HepG2 (cell line): ENCODE results near the gene LYST.

Source experiments
- ELF1 ChIP-seq: sonication (generic); formaldehyde crosslinking; IDR thresholded peaks from 2 replicates; pipeline ENCODE4 v1.4.0; 2020; ENCODE audit warnings: missing genetic modification reagents
- GABPA ChIP-seq, 2 experiments: IDR thresholded peaks; 2 replicates each; pipeline ENCODE4 v1.6.1; 2011 to 2016; ENCODE audit warnings: low read depth in 2 of 2, low read length in 1 of 2, missing biosample characterization in 1 of 2, missing genetic modification characterization in 1 of 2
- GABPB1 ChIP-seq: IDR thresholded peaks from 2 replicates; pipeline ENCODE4 v1.6.1; 2016; ENCODE audit warnings: mild to moderate bottlenecking, missing genetic modification reagents, moderate library complexity, missing compliant biosample characterization
- IKZF4 ChIP-seq: sonication (generic); formaldehyde crosslinking; IDR thresholded peaks from 2 replicates; pipeline ENCODE4 v1.5.1; 2020; ENCODE audit warnings: borderline replicate concordance, mild to moderate bottlenecking, low read depth, missing genetic modification reagents; ENCODE audit errors: not compliant biosample characterization
- MEIS1 ChIP-seq: sonication (generic); formaldehyde crosslinking; IDR thresholded peaks from 2 replicates; pipeline ENCODE4 v1.9.0; 2021; ENCODE audit warnings: mild to moderate bottlenecking, missing genetic modification reagents, moderate library complexity, borderline replicate concordance
- NR3C1 ChIP-seq: sonication (generic); formaldehyde crosslinking; IDR thresholded peaks from 2 replicates; pipeline ENCODE4 v1.4.0; 2020; ENCODE audit warnings: missing genetic modification reagents
- RAD51 ChIP-seq: fragments of 450-650 bp; IDR thresholded peaks from 2 replicates; pipeline ENCODE4 v1.6.1; 2016; ENCODE audit warnings: borderline replicate concordance
- TARDBP ChIP-seq: sonication (generic); formaldehyde crosslinking; IDR thresholded peaks from 2 replicates; pipeline ENCODE4 v1.8.0; 2022; ENCODE audit warnings: mild to moderate bottlenecking, missing genetic modification reagents
- TSC22D2 ChIP-seq: sonication (generic); formaldehyde crosslinking; IDR thresholded peaks from 2 replicates; pipeline ENCODE4 v1.5.1; 2020; ENCODE audit warnings: missing genetic modification reagents, mild to moderate bottlenecking, borderline replicate concordance
- ZSCAN12 ChIP-seq: sonication (generic); formaldehyde crosslinking; IDR thresholded peaks from 2 replicates; pipeline ENCODE4 v1.9.0; 2021; ENCODE audit warnings: mild to moderate bottlenecking, missing genetic modification reagents
- TF ChIP-seq, protein P1 (sequence below): sonication (generic); formaldehyde crosslinking; IDR thresholded peaks from 2 replicates; pipeline ENCODE4 v1.4.0; 2020; ENCODE audit warnings: mild to moderate bottlenecking, missing genetic modification reagents, borderline replicate concordance
- TF ChIP-seq, protein P2 (sequence below): sonication (generic); formaldehyde crosslinking; IDR thresholded peaks from 2 replicates; pipeline ENCODE4 v1.4.0; 2020; ENCODE audit warnings: mild to moderate bottlenecking, missing genetic modification reagents
- TF ChIP-seq, protein P3 (sequence below): sonication (generic); formaldehyde crosslinking; IDR thresholded peaks from 2 replicates; pipeline ENCODE4 v1.8.1; 2023; ENCODE audit warnings: mild to moderate bottlenecking, missing genetic modification reagents, borderline replicate concordance
- TF ChIP-seq, protein P4 (sequence below): sonication (generic); formaldehyde crosslinking; IDR thresholded peaks from 2 replicates; pipeline ENCODE4 v1.5.0; 2020; ENCODE audit warnings: mild to moderate bottlenecking, missing genetic modification reagents, moderate library complexity

DNA sequence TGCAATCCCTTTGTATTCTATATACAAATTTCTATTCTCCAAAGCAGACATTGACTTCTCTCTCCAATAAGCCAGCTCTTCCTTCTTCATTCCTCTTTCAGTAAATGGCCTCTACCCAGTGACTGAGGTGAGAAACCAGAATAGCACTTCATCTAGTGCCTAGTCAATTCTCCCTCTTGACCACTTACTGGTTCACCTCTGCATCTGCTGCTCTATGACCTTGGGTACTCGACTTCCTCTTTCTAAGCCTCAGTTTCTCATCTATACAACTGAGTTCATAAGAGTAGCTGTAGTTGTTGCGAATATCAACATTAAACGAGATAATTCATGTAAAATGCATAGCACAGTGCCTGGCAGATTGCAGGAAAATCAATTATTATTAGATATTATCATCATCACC, 12.4 kb downstream of the LYST start:
- TF ChIP-seq GABPB1 (CRISPR knock-in tag) (no peak), IKZF4 (CRISPR knock-in tag) (no peak), ZSCAN12 (no peak), MEIS1 (CRISPR knock-in tag) (no peak), NR3C1 (CRISPR knock-in tag) (no peak), RAD51 (no peak), TARDBP (no peak), ELF1 (CRISPR knock-in tag) (no peak), TSC22D2 (no peak), GABPA (IDR thresholded peaks at IDR 0.05; ENCODE audit: low read depth, low read length) (no peak), GABPA (CRISPR knock-in tag; IDR thresholded peaks at IDR 0.05; ENCODE audit: low read depth) (no peak)
- TF ChIP-seq, protein P1, sequence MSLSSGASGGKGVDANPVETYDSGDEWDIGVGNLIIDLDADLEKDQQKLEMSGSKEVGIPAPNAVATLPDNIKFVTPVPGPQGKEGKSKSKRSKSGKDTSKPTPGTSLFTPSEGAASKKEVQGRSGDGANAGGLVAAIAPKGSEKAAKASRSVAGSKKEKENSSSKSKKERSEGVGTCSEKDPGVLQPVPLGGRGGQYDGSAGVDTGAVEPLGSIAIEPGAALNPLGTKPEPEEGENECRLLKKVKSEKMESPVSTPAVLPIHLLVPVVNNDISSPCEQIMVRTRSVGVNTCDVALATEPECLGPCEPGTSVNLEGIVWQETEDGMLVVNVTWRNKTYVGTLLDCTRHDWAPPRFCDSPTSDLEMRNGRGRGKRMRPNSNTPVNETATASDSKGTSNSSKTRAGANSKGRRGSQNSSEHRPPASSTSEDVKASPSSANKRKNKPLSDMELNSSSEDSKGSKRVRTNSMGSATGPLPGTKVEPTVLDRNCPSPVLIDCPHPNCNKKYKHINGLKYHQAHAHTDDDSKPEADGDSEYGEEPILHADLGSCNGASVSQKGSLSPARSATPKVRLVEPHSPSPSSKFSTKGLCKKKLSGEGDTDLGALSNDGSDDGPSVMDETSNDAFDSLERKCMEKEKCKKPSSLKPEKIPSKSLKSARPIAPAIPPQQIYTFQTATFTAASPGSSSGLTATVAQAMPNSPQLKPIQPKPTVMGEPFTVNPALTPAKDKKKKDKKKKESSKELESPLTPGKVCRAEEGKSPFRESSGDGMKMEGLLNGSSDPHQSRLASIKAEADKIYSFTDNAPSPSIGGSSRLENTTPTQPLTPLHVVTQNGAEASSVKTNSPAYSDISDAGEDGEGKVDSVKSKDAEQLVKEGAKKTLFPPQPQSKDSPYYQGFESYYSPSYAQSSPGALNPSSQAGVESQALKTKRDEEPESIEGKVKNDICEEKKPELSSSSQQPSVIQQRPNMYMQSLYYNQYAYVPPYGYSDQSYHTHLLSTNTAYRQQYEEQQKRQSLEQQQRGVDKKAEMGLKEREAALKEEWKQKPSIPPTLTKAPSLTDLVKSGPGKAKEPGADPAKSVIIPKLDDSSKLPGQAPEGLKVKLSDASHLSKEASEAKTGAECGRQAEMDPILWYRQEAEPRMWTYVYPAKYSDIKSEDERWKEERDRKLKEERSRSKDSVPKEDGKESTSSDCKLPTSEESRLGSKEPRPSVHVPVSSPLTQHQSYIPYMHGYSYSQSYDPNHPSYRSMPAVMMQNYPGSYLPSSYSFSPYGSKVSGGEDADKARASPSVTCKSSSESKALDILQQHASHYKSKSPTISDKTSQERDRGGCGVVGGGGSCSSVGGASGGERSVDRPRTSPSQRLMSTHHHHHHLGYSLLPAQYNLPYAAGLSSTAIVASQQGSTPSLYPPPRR: no peak
- TF ChIP-seq, protein P2, sequence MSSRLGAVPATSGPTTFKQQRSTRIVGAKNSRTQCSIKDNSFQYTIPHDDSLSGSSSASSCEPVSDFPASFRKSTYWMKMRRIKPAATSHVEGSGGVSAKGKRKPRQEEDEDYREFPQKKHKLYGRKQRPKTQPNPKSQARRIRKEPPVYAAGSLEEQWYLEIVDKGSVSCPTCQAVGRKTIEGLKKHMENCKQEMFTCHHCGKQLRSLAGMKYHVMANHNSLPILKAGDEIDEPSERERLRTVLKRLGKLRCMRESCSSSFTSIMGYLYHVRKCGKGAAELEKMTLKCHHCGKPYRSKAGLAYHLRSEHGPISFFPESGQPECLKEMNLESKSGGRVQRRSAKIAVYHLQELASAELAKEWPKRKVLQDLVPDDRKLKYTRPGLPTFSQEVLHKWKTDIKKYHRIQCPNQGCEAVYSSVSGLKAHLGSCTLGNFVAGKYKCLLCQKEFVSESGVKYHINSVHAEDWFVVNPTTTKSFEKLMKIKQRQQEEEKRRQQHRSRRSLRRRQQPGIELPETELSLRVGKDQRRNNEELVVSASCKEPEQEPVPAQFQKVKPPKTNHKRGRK: no peak
- TF ChIP-seq, protein P3, sequence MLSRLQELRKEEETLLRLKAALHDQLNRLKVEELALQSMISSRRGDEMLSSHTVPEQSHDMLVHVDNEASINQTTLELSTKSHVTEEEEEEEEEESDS (CRISPR knock-in tag): no peak
- TF ChIP-seq, protein P4, sequence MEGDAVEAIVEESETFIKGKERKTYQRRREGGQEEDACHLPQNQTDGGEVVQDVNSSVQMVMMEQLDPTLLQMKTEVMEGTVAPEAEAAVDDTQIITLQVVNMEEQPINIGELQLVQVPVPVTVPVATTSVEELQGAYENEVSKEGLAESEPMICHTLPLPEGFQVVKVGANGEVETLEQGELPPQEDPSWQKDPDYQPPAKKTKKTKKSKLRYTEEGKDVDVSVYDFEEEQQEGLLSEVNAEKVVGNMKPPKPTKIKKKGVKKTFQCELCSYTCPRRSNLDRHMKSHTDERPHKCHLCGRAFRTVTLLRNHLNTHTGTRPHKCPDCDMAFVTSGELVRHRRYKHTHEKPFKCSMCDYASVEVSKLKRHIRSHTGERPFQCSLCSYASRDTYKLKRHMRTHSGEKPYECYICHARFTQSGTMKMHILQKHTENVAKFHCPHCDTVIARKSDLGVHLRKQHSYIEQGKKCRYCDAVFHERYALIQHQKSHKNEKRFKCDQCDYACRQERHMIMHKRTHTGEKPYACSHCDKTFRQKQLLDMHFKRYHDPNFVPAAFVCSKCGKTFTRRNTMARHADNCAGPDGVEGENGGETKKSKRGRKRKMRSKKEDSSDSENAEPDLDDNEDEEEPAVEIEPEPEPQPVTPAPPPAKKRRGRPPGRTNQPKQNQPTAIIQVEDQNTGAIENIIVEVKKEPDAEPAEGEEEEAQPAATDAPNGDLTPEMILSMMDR (CRISPR knock-in tag): no peak
